Iris pigment epithelial cell (primary cell): ENCODE measurements around the gene FNIP1.
A peak's percentile ranks its signal among the peaks of the same experiment; 100 is the strongest.
"Not testable (repeated sequence)": the region's sequence is repeated elsewhere in the genome, so short reads cannot be mapped to it uniquely, and the experiment has no call there.

ENCODE experiments used
- DNase-seq: peaks from one replicate; pipeline ENCODE4 v3.0.0-alpha.2; 2011; ENCODE audit warnings: low read depth

FNIP1 gene

GRCh38 chr5:131786900-131787692 is 9.7 kb downstream of the FNIP1 start:
- DNase-seq: no peak

GRCh38 chr5:131786036-131786435 is 10.8 kb downstream of the FNIP1 start:
- no peak for DNase-seq

GRCh38 chr5:131783874-131784273 is 12.9 kb downstream of the FNIP1 start:
- DNase-seq: no peak

GRCh38 chr5:131783357-131783756 is 13.5 kb downstream of the FNIP1 start:
- no peak for DNase-seq

- no peak for DNase-seq
Observed at GRCh38 chr5:131782717-131783116, 14.1 kb downstream of the FNIP1 start.

- DNase-seq: not testable (repeated sequence)
Observed at GRCh38 chr5:131778141-131778540, 18.7 kb downstream of the FNIP1 start.

GRCh38 chr5:131776450-131776849 is 20.4 kb downstream of the FNIP1 start:
- DNase-seq: no peak

GRCh38 chr5:131774652-131775367 is 22.0 kb downstream of the FNIP1 start:
- no peak for DNase-seq

- DNase-seq: no peak
Observed at GRCh38 chr5:131773805-131774204, 23.0 kb downstream of the FNIP1 start.

GRCh38 chr5:131771692-131772091 is 25.1 kb downstream of the FNIP1 start:
- DNase-seq: no peak

- DNase-seq: no peak
Observed at GRCh38 chr5:131769961-131770360, 26.9 kb downstream of the FNIP1 start.

- DNase-seq: no peak
Observed at GRCh38 chr5:131769336-131769735, 27.5 kb downstream of the FNIP1 start.

- no peak for DNase-seq
Observed at GRCh38 chr5:131767891-131768290, 28.9 kb downstream of the FNIP1 start.

- no peak for DNase-seq
Observed at GRCh38 chr5:131766689-131767088, 30.1 kb downstream of the FNIP1 start.

GRCh38 chr5:131765261-131765660 is 31.6 kb downstream of the FNIP1 start:
- DNase-seq: no peak

GRCh38 chr5:131763968-131764367 is 32.8 kb downstream of the FNIP1 start:
- DNase-seq: no peak

- DNase-seq: no peak
Observed at GRCh38 chr5:131760793-131761192, 36.0 kb downstream of the FNIP1 start.

GRCh38 chr5:131759704-131760103 is 37.1 kb downstream of the FNIP1 start:
- DNase-seq: no peak

- DNase-seq: peak; percentile 38
Observed at GRCh38 chr5:131758520-131758900, 38.3 kb downstream of the FNIP1 start.

GRCh38 chr5:131757830-131758519 is 38.8 kb downstream of the FNIP1 start:
- no peak for DNase-seq

- DNase-seq: no peak
Observed at GRCh38 chr5:131756942-131757341, 39.9 kb downstream of the FNIP1 start.

GRCh38 chr5:131754363-131754762 is 42.5 kb downstream of the FNIP1 start:
- DNase-seq: no peak

- DNase-seq: no peak
Observed at GRCh38 chr5:131751506-131751905, 45.3 kb downstream of the FNIP1 start.
